Body of pancreas (tissue), 4 donors: ENCODE measurements around the gene LRIT1.

Experiments
- CTCF ChIP-seq, 7 experiments: fragments of 450-650 bp in 4 of 7; fragments of 200-600 bp in 3 of 7; sonication (generic) in 3 of 7; IDR thresholded peaks; one replicate each; pipeline ENCODE4 v1.5.1; 2016 to 2019; ENCODE audit warnings: antibody characterized with exemption in 7 of 7
- POLR2A ChIP-seq, 3 donors: fragments of 450-650 bp; IDR thresholded peaks; one replicate each; pipeline ENCODE4 v1.6.1; 2016; ENCODE audit warnings: antibody characterized with exemption in 3 of 3, mild to moderate bottlenecking in 2 of 3

- no peak for TF ChIP-seq CTCF (IDR thresholded peaks at IDR 0.05)
- no peak for TF ChIP-seq POLR2A (IDR thresholded peaks at IDR 0.05)
These were observed 45.3 kb upstream of the LRIT1 start for GRCh38 chr10:84286695-84287094.
